Gastroesophageal sphincter (tissue), 3 donors: ENCODE data around the gene ITGA7.

Experiments used
- EP300 ChIP-seq: sonication (generic); formaldehyde crosslinking; IDR thresholded peaks from one replicate; pipeline ENCODE4 v1.6.1; 2017; ENCODE audit warnings: antibody characterized with exemption, mild to moderate bottlenecking
- TF ChIP-seq, protein P1 (sequence below), 4 experiments: fragments of 200-600 bp in 2 of 4; fragments of 450-650 bp in 2 of 4; sonication (generic) in 1 of 4; IDR thresholded peaks; one replicate each; pipeline ENCODE4 v1.5.1; 2017 to 2019; ENCODE audit warnings: antibody characterized with exemption in 4 of 4, mild to moderate bottlenecking in 2 of 4, moderate library complexity in 2 of 4

DNA sequence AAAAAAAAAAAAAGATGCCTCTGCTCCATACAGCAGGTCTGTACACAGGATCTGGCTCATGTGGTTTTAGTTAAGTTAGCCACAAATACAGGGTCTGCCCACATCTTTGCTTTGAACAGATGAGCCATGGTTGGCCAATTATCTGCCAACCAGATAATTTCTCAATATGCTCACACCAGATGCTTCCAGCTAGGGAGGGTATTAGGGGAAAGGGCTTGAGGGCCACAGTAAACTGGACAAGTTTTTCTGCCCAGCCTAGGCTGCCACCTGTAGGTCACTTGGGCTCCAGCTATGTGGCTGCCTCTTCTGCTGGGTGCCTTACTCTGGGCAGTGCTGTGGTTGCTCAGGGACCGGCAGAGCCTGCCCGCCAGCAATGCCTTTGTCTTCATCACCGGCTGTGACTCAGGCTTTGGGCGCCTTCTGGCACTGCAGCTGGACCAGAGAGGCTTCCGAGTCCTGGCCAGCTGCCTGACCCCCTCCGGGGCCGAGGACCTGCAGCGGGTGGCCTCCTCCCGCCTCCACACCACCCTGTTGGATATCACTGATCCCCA, 13.3 kb upstream of the ITGA7 start:
- TF ChIP-seq, protein P1, sequence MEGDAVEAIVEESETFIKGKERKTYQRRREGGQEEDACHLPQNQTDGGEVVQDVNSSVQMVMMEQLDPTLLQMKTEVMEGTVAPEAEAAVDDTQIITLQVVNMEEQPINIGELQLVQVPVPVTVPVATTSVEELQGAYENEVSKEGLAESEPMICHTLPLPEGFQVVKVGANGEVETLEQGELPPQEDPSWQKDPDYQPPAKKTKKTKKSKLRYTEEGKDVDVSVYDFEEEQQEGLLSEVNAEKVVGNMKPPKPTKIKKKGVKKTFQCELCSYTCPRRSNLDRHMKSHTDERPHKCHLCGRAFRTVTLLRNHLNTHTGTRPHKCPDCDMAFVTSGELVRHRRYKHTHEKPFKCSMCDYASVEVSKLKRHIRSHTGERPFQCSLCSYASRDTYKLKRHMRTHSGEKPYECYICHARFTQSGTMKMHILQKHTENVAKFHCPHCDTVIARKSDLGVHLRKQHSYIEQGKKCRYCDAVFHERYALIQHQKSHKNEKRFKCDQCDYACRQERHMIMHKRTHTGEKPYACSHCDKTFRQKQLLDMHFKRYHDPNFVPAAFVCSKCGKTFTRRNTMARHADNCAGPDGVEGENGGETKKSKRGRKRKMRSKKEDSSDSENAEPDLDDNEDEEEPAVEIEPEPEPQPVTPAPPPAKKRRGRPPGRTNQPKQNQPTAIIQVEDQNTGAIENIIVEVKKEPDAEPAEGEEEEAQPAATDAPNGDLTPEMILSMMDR (IDR thresholded peaks at IDR 0.05) = peak in 3 of 4 experiments; percentile 64 to 83 (median 71)
- no peak for TF ChIP-seq EP300
